Central memory CD8-positive, alpha-beta T cell (primary cell): Measurements from ENCODE around the gene OR11H6.
"Not testable (repeated sequence)": the region's sequence is repeated elsewhere in the genome, so short reads cannot be mapped to it uniquely, and the experiment has no call there.

Experiments used
- ATAC-seq: fragments of 150-1000 bp; cut with Tn5 transposase; replicated peaks from 2 replicates; pipeline ENCODE4 v1.10.0; 2022; ENCODE audit warnings: mild to moderate bottlenecking, moderate FRiP score, moderate number of reproducible peaks; ENCODE audit not compliant: poor library complexity, severe bottlenecking; ENCODE audit errors: extremely low read depth
- DNase-seq, 2 donors: peaks; one replicate each; pipeline ENCODE4 v3.0.0; 2021; ENCODE audit warnings: low spot score in 2 of 2
- H3K27ac Mint-ChIP-seq: one replicate; pipeline ENCODE4 v1.8.0; 2022; ENCODE audit warnings: low read depth, mild to moderate bottlenecking, moderate library complexity, mixed read lengths
- H3K27me3 Mint-ChIP-seq: one replicate; pipeline ENCODE4 v1.8.0; 2022; ENCODE audit warnings: mixed read lengths
- H3K36me3 Mint-ChIP-seq: one replicate; pipeline ENCODE4 v1.8.0; 2022; ENCODE audit warnings: mild to moderate bottlenecking, moderate library complexity, mixed read lengths; ENCODE audit not compliant: insufficient read depth
- H3K4me1 Mint-ChIP-seq: one replicate; pipeline ENCODE4 v1.8.0; 2022; ENCODE audit warnings: mixed read lengths
- H3K4me3 Mint-ChIP-seq: one replicate; pipeline ENCODE4 v1.8.0; 2022; ENCODE audit warnings: mild to moderate bottlenecking, moderate library complexity, mixed read lengths
- H3K9me3 Mint-ChIP-seq: one replicate; pipeline ENCODE4 v1.8.0; 2022; ENCODE audit warnings: mixed read lengths

Gene OR11H6

DNA sequence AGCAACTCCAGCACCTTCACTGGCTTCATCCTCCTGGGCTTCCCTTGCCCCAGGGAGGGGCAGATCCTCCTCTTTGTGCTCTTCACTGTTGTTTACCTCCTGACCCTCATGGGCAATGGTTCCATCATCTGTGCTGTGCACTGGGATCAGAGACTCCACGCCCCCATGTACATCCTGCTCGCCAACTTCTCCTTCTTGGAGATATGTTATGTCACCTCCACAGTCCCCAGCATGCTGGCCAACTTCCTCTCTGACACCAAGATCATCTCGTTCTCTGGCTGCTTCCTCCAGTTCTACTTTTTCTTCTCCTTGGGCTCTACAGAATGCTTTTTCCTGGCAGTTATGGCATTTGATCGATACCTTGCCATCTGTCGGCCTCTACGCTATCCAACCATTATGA, 26.1 kb upstream of the OR11H6 start:
- Mint-ChIP-seq H3K27ac (no peak overlapping the region), H3K4me1 (no peaks in the 10 kb centered on the region), H3K4me3 (no peak overlapping the region), H3K36me3 (no peaks in the 10 kb centered on the region), H3K9me3 (no peaks in the 10 kb centered on the region), H3K27me3 (peaks cover 40% of the 10 kb centered on the region)
- DNase-seq (no peak), ATAC-seq (no peak)

DNA sequence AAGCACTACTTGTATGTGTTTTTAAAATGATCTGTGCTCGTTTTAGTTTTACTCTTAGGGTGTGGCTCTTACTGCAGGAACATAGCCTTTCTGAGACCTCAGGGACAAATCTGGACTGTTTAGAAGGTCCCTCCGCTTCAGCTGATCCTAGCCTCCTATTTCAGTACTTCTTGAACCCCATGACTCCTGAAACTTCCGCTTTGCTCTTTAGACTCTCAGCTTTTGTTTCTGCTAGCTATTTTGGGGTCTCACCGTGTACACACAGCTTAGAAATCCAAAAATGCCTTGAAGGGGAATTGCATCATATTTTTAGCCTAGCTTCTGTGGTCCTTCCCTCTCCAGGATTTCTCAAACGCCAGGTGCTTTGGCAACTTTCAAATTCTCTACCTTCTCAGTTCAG, 24.5 kb upstream of the OR11H6 start:
- Mint-ChIP-seq H3K9me3 (no peaks in the 10 kb centered on the region), H3K4me3 (no peak overlapping the region), H3K27me3 (peaks cover 45% of the 10 kb centered on the region), H3K36me3 (no peaks in the 10 kb centered on the region), H3K4me1 (no peaks in the 10 kb centered on the region), H3K27ac (no peak overlapping the region)
- DNase-seq: no peak
- no peak for ATAC-seq

DNA sequence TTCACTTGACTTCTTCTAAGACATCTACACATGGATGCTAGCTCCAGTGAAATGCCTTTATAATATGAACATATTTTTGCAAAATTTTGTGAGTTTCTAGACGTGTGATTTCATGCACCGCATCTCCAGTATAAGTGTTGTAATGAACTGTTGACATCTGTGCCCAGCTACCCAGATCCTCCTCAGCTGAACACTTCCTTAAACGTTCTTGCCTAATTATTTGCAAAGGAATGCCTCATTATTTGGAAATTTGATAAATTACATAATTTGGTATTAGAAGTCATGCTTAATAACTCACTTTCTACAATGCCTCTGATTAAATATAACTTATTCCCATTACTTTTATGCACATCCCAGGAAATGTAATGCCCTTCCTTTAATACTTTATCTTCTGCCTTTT, 18.8 kb upstream of the OR11H6 start:
- no peak for DNase-seq
- H3K36me3 Mint-ChIP-seq: no peaks in the 10 kb centered on the region
- peaks cover 28% of the 10 kb centered on the region for H3K27me3 Mint-ChIP-seq
- H3K4me3 Mint-ChIP-seq: no peak overlapping the region
- H3K27ac Mint-ChIP-seq: no peak overlapping the region
- ATAC-seq: no peak
- no peaks in the 10 kb centered on the region for H3K9me3 Mint-ChIP-seq
- no peaks in the 10 kb centered on the region for H3K4me1 Mint-ChIP-seq

- H3K27ac Mint-ChIP-seq: no peak overlapping the region
- H3K36me3 Mint-ChIP-seq: no peaks in the 10 kb centered on the region
- no peak for DNase-seq
- H3K9me3 Mint-ChIP-seq: peaks cover 5% of the 10 kb centered on the region
- H3K27me3 Mint-ChIP-seq: peaks cover 19% of the 10 kb centered on the region
- ATAC-seq: no peak
- no peaks in the 10 kb centered on the region for H3K4me1 Mint-ChIP-seq
- no peak overlapping the region for H3K4me3 Mint-ChIP-seq
These were observed 13.9 kb upstream of the OR11H6 start for GRCh38 chr14:20209595-20209994.

- H3K36me3 Mint-ChIP-seq, H3K4me3 Mint-ChIP-seq, ATAC-seq, H3K9me3 Mint-ChIP-seq, DNase-seq, H3K4me1 Mint-ChIP-seq, H3K27ac Mint-ChIP-seq: not testable (repeated sequence)
- H3K27me3 Mint-ChIP-seq: peaks cover 25% of the 10 kb centered on the region
These were observed 11.1 kb upstream of the OR11H6 start for GRCh38 chr14:20212406-20212805.

- H3K27me3 Mint-ChIP-seq: peaks cover 17% of the 10 kb centered on the region
- H3K4me3 Mint-ChIP-seq: no peak overlapping the region
- H3K27ac Mint-ChIP-seq: no peak overlapping the region
- ATAC-seq: no peak
- no peak for DNase-seq
- peaks cover 5% of the 10 kb centered on the region for H3K9me3 Mint-ChIP-seq
- H3K36me3 Mint-ChIP-seq: no peaks in the 10 kb centered on the region
- H3K4me1 Mint-ChIP-seq: no peaks in the 10 kb centered on the region
These were observed 8.3 kb upstream of the OR11H6 start for GRCh38 chr14:20215196-20215595.

GRCh38 chr14:20219033-20219432, 4.5 kb upstream of the OR11H6 start:
- Mint-ChIP-seq H3K9me3 (no peaks in the 10 kb centered on the region), H3K27ac (no peak overlapping the region), H3K36me3 (no peaks in the 10 kb centered on the region), H3K4me3 (no peak overlapping the region), H3K27me3 (peaks cover 6% of the 10 kb centered on the region), H3K4me1 (no peaks in the 10 kb centered on the region)
- ATAC-seq: no peak
- DNase-seq: no peak

GRCh38 chr14:20228681-20229080, 5.2 kb downstream of the OR11H6 start, which contains the start of gene OR11H7:
OR11H7 (plus strand) TSS chr14:20228981.
- H3K9me3 Mint-ChIP-seq: peaks cover 8% of the 10 kb centered on the region
- H3K27ac Mint-ChIP-seq: no peak within 1 kb of the TSS
- H3K4me3 Mint-ChIP-seq: no peak within 1 kb of the TSS
- no peaks in the 10 kb centered on the region for H3K4me1 Mint-ChIP-seq
- DNase-seq (no peak), ATAC-seq (no peak)
- peaks cover 8% of the 10 kb centered on the region for H3K27me3 Mint-ChIP-seq
- H3K36me3 Mint-ChIP-seq: no peaks in the 10 kb centered on the region

DNA sequence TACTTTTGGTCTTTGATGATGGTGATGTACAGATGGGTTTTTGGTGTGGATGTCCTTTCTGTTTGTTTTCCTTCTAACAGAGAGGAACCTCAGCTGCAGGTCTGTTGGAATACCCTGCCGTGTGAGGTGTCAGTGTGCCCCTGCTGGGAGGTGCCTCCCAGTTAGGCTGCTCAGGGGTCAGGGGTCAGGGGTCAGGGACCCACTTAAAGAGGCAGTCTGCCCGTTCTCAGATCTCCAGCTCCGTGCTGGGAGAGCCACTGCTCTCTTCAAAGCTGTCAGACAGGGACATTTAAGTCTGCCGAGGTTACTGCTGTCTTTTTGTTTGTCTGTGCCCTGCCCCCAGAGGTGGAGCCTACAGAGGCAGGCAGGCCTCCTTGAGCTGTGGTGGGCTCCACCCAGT, 11.9 kb downstream of the OR11H6 start:
- H3K4me3 Mint-ChIP-seq, H3K9me3 Mint-ChIP-seq, DNase-seq, H3K27ac Mint-ChIP-seq, H3K4me1 Mint-ChIP-seq, ATAC-seq, H3K36me3 Mint-ChIP-seq, H3K27me3 Mint-ChIP-seq: not testable (repeated sequence)

DNA sequence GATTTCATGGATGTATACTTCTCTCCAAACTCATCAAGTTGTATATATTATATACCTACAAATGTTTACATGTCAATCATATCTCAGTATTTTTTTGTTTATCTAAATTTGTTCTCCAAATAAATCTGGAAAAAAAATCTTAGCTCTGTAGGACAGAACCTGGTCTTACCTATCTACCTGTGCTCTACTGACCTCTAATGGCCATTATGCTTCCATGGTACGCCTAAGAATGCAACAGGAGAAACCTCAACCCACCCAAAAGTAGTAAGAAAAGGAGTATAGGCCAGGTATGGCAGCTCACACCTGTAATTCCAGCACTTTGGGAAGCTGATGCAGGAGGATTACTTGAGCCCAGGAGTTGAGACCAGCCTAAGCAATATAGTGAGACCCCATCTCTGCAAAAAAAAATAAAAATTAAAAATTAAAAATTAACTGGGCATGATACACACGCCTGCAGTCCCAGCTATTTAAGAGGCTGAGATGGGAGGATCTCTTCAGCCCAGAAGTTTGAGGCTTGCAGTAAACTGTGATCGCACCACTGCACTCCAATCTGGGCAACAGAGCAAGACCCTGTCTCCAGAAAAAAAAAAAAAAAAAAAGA, 24.2 kb downstream of the OR11H6 start:
- H3K4me3 Mint-ChIP-seq: no peak overlapping the region
- ATAC-seq (no peak), DNase-seq (no peak)
- peaks cover 6% of the 10 kb centered on the region for H3K9me3 Mint-ChIP-seq
- no peaks in the 10 kb centered on the region for H3K36me3 Mint-ChIP-seq
- H3K4me1 Mint-ChIP-seq: no peaks in the 10 kb centered on the region
- no peaks in the 10 kb centered on the region for H3K27me3 Mint-ChIP-seq
- no peak overlapping the region for H3K27ac Mint-ChIP-seq

DNA sequence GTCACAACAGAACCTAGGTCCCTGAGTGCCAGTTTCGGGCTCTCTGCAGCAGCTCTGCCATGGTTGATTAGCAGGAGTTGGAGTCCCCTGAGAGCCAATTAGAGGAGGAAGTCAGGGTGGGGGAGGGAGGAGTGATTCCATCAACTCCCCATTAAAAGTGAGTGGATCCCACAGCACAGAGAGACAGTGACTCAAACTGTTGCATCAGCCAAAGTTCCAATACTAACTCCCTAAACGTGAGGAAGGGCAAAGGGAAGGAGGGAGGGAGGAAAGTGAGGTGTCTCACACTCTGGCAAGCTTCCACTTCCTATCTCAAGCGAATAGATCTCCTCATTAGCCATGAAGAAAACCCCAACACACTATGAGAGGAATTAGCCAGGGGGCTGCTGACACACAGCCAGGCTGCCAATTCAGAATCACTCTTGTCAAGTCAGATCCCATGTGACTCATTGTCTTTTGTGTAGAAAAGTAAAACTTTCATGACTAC, 39.2 kb downstream of the OR11H6 start:
- Mint-ChIP-seq H3K9me3 (no peaks in the 10 kb centered on the region), H3K36me3 (peaks cover 4% of the 10 kb centered on the region), H3K27me3 (no peaks in the 10 kb centered on the region), H3K27ac (no peak overlapping the region), H3K4me3 (no peak overlapping the region), H3K4me1 (no peaks in the 10 kb centered on the region)
- ATAC-seq: no peak
- no peak for DNase-seq

- H3K27me3 Mint-ChIP-seq, H3K4me3 Mint-ChIP-seq: not testable (repeated sequence)
These were observed 40.9 kb downstream of the OR11H6 start for GRCh38 chr14:20264361-20264760.

DNA sequence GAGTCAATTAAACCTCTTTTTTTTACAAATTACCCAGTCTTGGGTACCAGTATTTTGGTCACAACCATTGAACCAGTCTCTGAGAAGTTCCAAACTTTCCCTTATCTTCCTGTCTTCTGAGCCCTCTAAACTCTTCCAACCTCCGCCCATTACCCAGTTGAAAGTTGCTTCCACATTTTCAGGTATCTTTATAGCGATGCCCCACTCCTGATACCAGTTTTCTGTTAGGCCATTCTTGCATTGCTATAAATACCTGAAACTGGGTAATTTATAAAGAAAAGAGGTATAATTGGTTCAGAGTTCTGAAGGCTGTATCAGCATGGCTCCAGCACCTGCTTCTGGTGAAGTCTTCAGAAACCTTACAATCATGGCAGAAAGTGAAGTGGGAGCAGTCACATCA, 50.6 kb downstream of the OR11H6 start:
- H3K9me3 Mint-ChIP-seq: peaks cover 17% of the 10 kb centered on the region
- no peak overlapping the region for H3K27ac Mint-ChIP-seq
- H3K36me3 Mint-ChIP-seq: peaks cover 3% of the 10 kb centered on the region

More at GRCh38 chr14:20264361-20264760, 40.9 kb downstream of the OR11H6 start:
- not testable (repeated sequence) for ATAC-seq, DNase-seq, H3K36me3 Mint-ChIP-seq, H3K9me3 Mint-ChIP-seq, H3K4me1 Mint-ChIP-seq, H3K27ac Mint-ChIP-seq

More for the DNA sequence above, 50.6 kb downstream of the OR11H6 start:
- ATAC-seq: no peak
- Mint-ChIP-seq H3K27me3 (no peaks in the 10 kb centered on the region), H3K4me3 (no peak overlapping the region), H3K4me1 (peaks cover 6% of the 10 kb centered on the region)
- no peak for DNase-seq
